HCT116 (cell line): ENCODE results near the gene TMEM134. TPM values are rescaled to one million over a fixed set of nuclear protein-coding genes. Genes with fewer than 3 reads are reported as not detected.
A peak's percentile ranks its signal among the peaks of the same experiment; 100 is the strongest.

Source experiments
- ATAC-seq: fragments of 200-7000 bp; cut with Tn5 transposase; 2 replicates; pipeline ENCODE4 v1.9.1; 2020; ENCODE audit warnings: mild to moderate bottlenecking, moderate library complexity
- BruUV-seq: library from RNA; stranded (reverse); fragments of 400-500 nt; replicated peaks from 2 replicates; lab custom pipeline; 2021; lab: Mats Ljungman, UMichigan
- CTCF ChIA-PET: fragments of 300-600 bp; sonication (Branson Sonifier 250); formaldehyde crosslinking; loops from one replicate; lab custom pipeline; 2021; ENCODE audit warnings: antibody characterized with exemption; lab: Charles Lee
- POLR2A ChIA-PET: fragments of 300-600, 350-600 bp; sonication (Branson Sonifier 250); formaldehyde crosslinking; loops from one replicate; lab custom pipeline; 2021; ENCODE audit warnings: antibody characterized with exemption; lab: Charles Lee
- RAD21 ChIA-PET, 2 experiments: fragments of 300-600 bp; sonication (Branson Sonifier 250); formaldehyde crosslinking; loops; one replicate each; lab custom pipeline; 2023; ENCODE audit warnings: low total read pairs in 2 of 2; ENCODE audit not compliant: uncharacterized antibody in 2 of 2, unreplicated experiment in 2 of 2, low non-redundant PET in 1 of 2; lab: Charles Lee
- DNase-seq: peaks from one replicate; pipeline ENCODE4 v3.0.0-alpha.2; 2010; ENCODE audit warnings: low read depth, low spot score
- H2AFZ ChIP-seq: fragments of 200-600 bp; shearing (Covaris generic), sonication (generic); 2 replicates; pipeline ENCODE4 v1.6.1; 2017; ENCODE audit warnings: low read depth, mixed run types, mixed read lengths, antibody characterized with exemption, low read length; ENCODE audit not compliant: poor library complexity, severe bottlenecking
- H3K27ac ChIP-seq: 2 replicates; pipeline ENCODE4 v1.5.1; 2012; ENCODE audit warnings: low read depth, low read length
- H3K27me3 ChIP-seq: fragments of 200-600 bp; sonication (generic); 2 replicates; pipeline ENCODE4 v1.6.1; 2016; ENCODE audit warnings: mixed run types, low read length, mixed read lengths; ENCODE audit not compliant: insufficient read depth
- H3K36me3 ChIP-seq, 2 experiments: fragments of 200-500 bp in 1 of 2; fragments of 200-600 bp in 1 of 2; sonication (Bioruptor generic) in 1 of 2; sonication (generic) in 1 of 2; 2 replicates each; pipeline versions ENCODE4 v1.5.1 to v1.6.1; 2014 to 2016; ENCODE audit warnings: low read length in 2 of 2, inconsistent platforms in 1 of 2, mixed read lengths in 1 of 2, mixed run types in 1 of 2; ENCODE audit not compliant: insufficient read depth in 2 of 2, control insufficient read depth in 1 of 2
- H3K4me1 ChIP-seq, 2 experiments: fragments of 200-600 bp in 1 of 2; sonication (generic) in 1 of 2; 2 replicates each; pipeline versions ENCODE4 v1.5.1 to v1.6.1; 2012 to 2017; ENCODE audit warnings: low read length in 2 of 2, inconsistent platforms in 1 of 2, mild to moderate bottlenecking in 1 of 2, mixed read lengths in 1 of 2, mixed run types in 1 of 2, moderate library complexity in 1 of 2; ENCODE audit not compliant: insufficient read depth in 2 of 2, control insufficient read depth in 1 of 2
- H3K4me2 ChIP-seq: fragments of 200-600 bp; sonication (generic); 2 replicates; pipeline ENCODE4 v1.6.1; 2017; ENCODE audit warnings: mixed run types, low read length, mixed read lengths
- H3K4me3 ChIP-seq, 2 experiments: fragments of 200-600 bp in 1 of 2; sonication (generic) in 1 of 2; replicated peaks in 1 of 2; 2 replicates each; pipeline ENCODE4 v1.5.1; 2011 to 2016; ENCODE audit warnings: low read length in 2 of 2, control low read depth in 1 of 2, low read depth in 1 of 2, mild to moderate bottlenecking in 1 of 2, mixed read lengths in 1 of 2, mixed run types in 1 of 2
- H3K79me2 ChIP-seq: fragments of 200-600 bp; sonication (generic); 2 replicates; pipeline ENCODE4 v1.6.1; 2017; ENCODE audit warnings: mild to moderate bottlenecking, mixed run types, low read length, moderate library complexity, mixed read lengths; ENCODE audit not compliant: insufficient read depth
- H3K9ac ChIP-seq: fragments of 200-600 bp; sonication (generic); 2 replicates; pipeline ENCODE4 v1.6.1; 2016; ENCODE audit warnings: low read length, mixed read lengths
- H3K9me2 ChIP-seq: fragments of 200-600 bp; sonication (generic), shearing (Covaris generic); 2 replicates; pipeline ENCODE4 v1.6.1; 2017; ENCODE audit warnings: mixed run types, mild to moderate bottlenecking, moderate library complexity; ENCODE audit not compliant: insufficient read depth
- H3K9me3 ChIP-seq, 2 experiments: fragments of 200-500 bp in 1 of 2; fragments of 200-600 bp in 1 of 2; sonication (Bioruptor generic) in 1 of 2; sonication (generic) in 1 of 2; 2 replicates each; pipeline ENCODE4 v1.6.1; 2014 to 2017; ENCODE audit warnings: low read length in 2 of 2, mixed read lengths in 2 of 2, inconsistent platforms in 1 of 2, low read depth in 1 of 2, mild to moderate bottlenecking in 1 of 2, mixed run types in 1 of 2, moderate library complexity in 1 of 2; ENCODE audit not compliant: control insufficient read depth in 1 of 2, insufficient read depth in 1 of 2
- H4K20me1 ChIP-seq: fragments of 200-600 bp; sonication (generic), shearing (Covaris generic); 2 replicates; pipeline ENCODE4 v1.6.1; 2017; ENCODE audit warnings: mixed run types, mild to moderate bottlenecking, moderate library complexity; ENCODE audit not compliant: insufficient read depth
- CBX3 ChIP-seq: IDR thresholded peaks from 2 replicates; pipeline ENCODE4 v1.6.1; 2012; ENCODE audit warnings: low read depth
- EGR1 ChIP-seq: IDR thresholded peaks from 2 replicates; pipeline ENCODE4 v1.6.1; 2012; ENCODE audit warnings: low read depth
- ELF1 ChIP-seq: IDR thresholded peaks from 2 replicates; pipeline ENCODE4 v1.6.1; 2012; ENCODE audit warnings: low read depth, borderline replicate concordance
- EZH2 ChIP-seq: fragments of 200-600 bp; sonication (generic); IDR thresholded peaks from 2 replicates; pipeline ENCODE4 v1.6.1; 2017; ENCODE audit warnings: antibody characterized with exemption, mixed run types
- JUND ChIP-seq: IDR thresholded peaks from 2 replicates; pipeline ENCODE4 v1.6.1; 2012
- POLR2A ChIP-seq: IDR thresholded peaks from 2 replicates; pipeline ENCODE4 v1.7.0; 2011; ENCODE audit warnings: borderline replicate concordance; ENCODE audit not compliant: insufficient read depth, insufficient read length; ENCODE audit errors: extremely low read depth
- POLR2AphosphoS5 ChIP-seq: IDR thresholded peaks from 2 replicates; pipeline ENCODE4 v1.6.1; 2011; ENCODE audit warnings: mild to moderate bottlenecking, low read depth, low read length, moderate library complexity
- RAD21 ChIP-seq: IDR thresholded peaks from 2 replicates; pipeline ENCODE4 v1.6.1; 2012; ENCODE audit warnings: low read depth, mild to moderate bottlenecking
- REST ChIP-seq: IDR thresholded peaks from 2 replicates; pipeline ENCODE4 v1.6.1; 2012; ENCODE audit warnings: low read depth
- SIN3A ChIP-seq: IDR thresholded peaks from 2 replicates; pipeline ENCODE4 v1.6.1; 2012; ENCODE audit warnings: low read depth
- SP1 ChIP-seq: IDR thresholded peaks from 2 replicates; pipeline ENCODE4 v1.6.1; 2012; ENCODE audit warnings: low read depth
- TCF7L2 ChIP-seq: IDR thresholded peaks from 2 replicates; pipeline ENCODE4 v1.7.0; 2011; ENCODE audit warnings: borderline replicate concordance, inconsistent platforms; ENCODE audit not compliant: insufficient read depth, insufficient read length; ENCODE audit errors: extremely low read depth
- YY1 ChIP-seq: IDR thresholded peaks from 2 replicates; pipeline ENCODE4 v1.6.1; 2011; ENCODE audit warnings: low read length, low read depth, moderate library complexity, mild to moderate bottlenecking; ENCODE audit not compliant: insufficient replicate concordance; ENCODE audit errors: extremely low read depth
- ZFX ChIP-seq: fragments of 450-650 bp; IDR thresholded peaks from 2 replicates; pipeline ENCODE4 v1.6.1; 2017
- ZNF274 ChIP-seq: fragments of 200-500 bp; sonication (Bioruptor generic); IDR thresholded peaks from 2 replicates; pipeline ENCODE4 v1.6.1; 2014; ENCODE audit warnings: mild to moderate bottlenecking, low read depth, low read length, inconsistent platforms
- intact Hi-C: fragments of 100-400 bp; cut with micrococcal nuclease; formaldehyde crosslinking; loops from 2 replicates; pipeline ENCODE4 v1.10.0; 2022
- total RNA-seq: library from RNA; stranded (reverse); gene quantifications from one replicate; pipeline ENCODE4 v1.2.1, GENCODE V29; 2021; ENCODE audit not compliant: unreplicated experiment
- TF ChIP-seq, protein P1 (sequence below): IDR thresholded peaks from 2 replicates; pipeline ENCODE4 v1.6.1; 2012
- TF ChIP-seq, protein P2 (sequence below): IDR thresholded peaks from 2 replicates; pipeline ENCODE4 v1.6.1; 2011; ENCODE audit warnings: mild to moderate bottlenecking, low read length, moderate library complexity; ENCODE audit not compliant: insufficient replicate concordance; ENCODE audit errors: extremely low read depth

TMEM134 gene
- total RNA-seq, 1 experiment from 2014 or later, result 44.2 TPM

DNA sequence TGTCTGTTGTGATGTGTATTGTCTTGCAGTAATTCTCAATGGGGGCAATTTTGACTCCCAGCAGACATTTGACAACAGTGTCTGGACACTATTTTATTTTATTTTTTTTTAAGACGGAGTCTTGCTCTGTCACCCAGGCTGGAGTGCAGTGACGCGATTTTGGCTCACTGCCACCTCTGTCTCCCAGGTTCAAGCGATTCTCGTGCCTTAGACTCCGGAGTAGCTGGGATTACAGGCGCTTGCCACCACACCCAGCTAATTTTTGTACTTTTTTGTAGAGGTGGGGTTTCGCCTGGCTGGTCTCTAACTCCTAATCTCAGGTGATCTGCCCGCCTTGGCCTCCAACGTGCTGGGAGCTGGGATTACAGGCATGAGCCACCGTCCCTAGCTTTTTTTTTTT is 39.3 kb downstream of the TMEM134 start:
- Histone ChIP-seq H3K79me2 (peaks cover 27% of the 10 kb centered on the region), H3K9ac (peak overlapping the region; percentile 92), H4K20me1 (no peaks in the 10 kb centered on the region), H3K27ac (peak overlapping the region; percentile 71)
- RAD21 ChIA-PET, result no interaction called here
- CTCF ChIA-PET, result no interaction called here
- DNase-seq, result no peak
- TF ChIP-seq SIN3A, result no peak
- TF ChIP-seq REST, result no peak
- TF ChIP-seq, protein P1, sequence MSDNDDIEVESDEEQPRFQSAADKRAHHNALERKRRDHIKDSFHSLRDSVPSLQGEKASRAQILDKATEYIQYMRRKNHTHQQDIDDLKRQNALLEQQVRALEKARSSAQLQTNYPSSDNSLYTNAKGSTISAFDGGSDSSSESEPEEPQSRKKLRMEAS, result no peak
- TF ChIP-seq POLR2AphosphoS5, result no peak
- TF ChIP-seq CBX3, result no peak
- no peak for TF ChIP-seq SP1
- no peak for TF ChIP-seq ZNF274
- TF ChIP-seq TCF7L2, result no peak
- no peak for TF ChIP-seq ZFX
- no peak for TF ChIP-seq YY1
- TF ChIP-seq, protein P2, sequence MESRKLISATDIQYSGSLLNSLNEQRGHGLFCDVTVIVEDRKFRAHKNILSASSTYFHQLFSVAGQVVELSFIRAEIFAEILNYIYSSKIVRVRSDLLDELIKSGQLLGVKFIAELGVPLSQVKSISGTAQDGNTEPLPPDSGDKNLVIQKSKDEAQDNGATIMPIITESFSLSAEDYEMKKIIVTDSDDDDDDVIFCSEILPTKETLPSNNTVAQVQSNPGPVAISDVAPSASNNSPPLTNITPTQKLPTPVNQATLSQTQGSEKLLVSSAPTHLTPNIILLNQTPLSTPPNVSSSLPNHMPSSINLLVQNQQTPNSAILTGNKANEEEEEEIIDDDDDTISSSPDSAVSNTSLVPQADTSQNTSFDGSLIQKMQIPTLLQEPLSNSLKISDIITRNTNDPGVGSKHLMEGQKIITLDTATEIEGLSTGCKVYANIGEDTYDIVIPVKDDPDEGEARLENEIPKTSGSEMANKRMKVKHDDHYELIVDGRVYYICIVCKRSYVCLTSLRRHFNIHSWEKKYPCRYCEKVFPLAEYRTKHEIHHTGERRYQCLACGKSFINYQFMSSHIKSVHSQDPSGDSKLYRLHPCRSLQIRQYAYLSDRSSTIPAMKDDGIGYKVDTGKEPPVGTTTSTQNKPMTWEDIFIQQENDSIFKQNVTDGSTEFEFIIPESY, result no peak
- no peak for TF ChIP-seq EGR1
- TF ChIP-seq ELF1, result no peak
- TF ChIP-seq EZH2, result no peak
- no peak for TF ChIP-seq POLR2A
- TF ChIP-seq JUND, result no peak
- TF ChIP-seq RAD21, result no peak
- TF ChIP-seq, all 23 proteins: peak for 0
- POLR2A ChIA-PET, result no interaction called here
- H3K27me3 ChIP-seq, result no peaks in the 10 kb centered on the region
- peak overlapping the region; percentile 95 for H3K4me2 ChIP-seq
- H3K9me2 ChIP-seq, result no peaks in the 10 kb centered on the region
- no peak for ATAC-seq
- H2AFZ ChIP-seq, result no peak overlapping the region
- intact Hi-C loops, result loop anchor here (2.0 to 5.0 kb wide), 2 partner anchors 35 to 78 kb away; partner anchors contain the start of genes CDK2AP2 and PITPNM1
- no peaks in the 10 kb centered on the region for H3K9me3 ChIP-seq
- peaks cover 10 to 17% of the 10 kb centered on the region in 2 experiments; a peak in 3 of 4 replicates for H3K36me3 ChIP-seq
- no TSS peak for BruUV-seq
- peak overlapping the region; percentile 91 to 98; a peak in 3 of 4 replicates for H3K4me3 ChIP-seq
- peaks cover 11 to 12% of the 10 kb centered on the region in 2 experiments for H3K4me1 ChIP-seq
